ENCODE measurements around the gene SH3BGRL2. TPM values are rescaled to one million over a fixed set of nuclear protein-coding genes. Genes with fewer than 3 reads are reported as not detected.

SH3BGRL2 gene
- total and polyA plus RNA-seq, 2 of the 8 experiments (the other 6 are each of a cell fraction or from before 2014, with no cell fraction given): 6.0 to 20.3 TPM

DNA sequence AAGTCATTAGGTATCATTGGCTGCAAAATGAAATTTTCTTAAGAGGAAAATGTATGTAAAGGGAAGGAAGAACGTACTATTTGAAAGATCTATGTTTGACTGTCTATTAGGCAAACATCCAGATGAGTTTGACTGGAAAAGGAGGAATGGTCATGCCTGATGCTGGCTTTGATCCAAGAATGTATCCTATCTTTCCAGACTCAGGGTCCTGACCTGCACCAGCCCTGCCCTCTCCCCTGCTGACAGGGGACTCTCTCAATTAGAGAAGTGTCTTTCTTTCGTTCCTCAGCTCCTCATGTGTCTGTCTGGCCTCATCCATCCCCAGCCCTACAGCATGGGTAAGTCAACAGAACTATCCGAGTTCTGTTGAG is 21.9 kb upstream of the SH3BGRL2 start (continued):
- TF ChIP-seq, protein P1, sequence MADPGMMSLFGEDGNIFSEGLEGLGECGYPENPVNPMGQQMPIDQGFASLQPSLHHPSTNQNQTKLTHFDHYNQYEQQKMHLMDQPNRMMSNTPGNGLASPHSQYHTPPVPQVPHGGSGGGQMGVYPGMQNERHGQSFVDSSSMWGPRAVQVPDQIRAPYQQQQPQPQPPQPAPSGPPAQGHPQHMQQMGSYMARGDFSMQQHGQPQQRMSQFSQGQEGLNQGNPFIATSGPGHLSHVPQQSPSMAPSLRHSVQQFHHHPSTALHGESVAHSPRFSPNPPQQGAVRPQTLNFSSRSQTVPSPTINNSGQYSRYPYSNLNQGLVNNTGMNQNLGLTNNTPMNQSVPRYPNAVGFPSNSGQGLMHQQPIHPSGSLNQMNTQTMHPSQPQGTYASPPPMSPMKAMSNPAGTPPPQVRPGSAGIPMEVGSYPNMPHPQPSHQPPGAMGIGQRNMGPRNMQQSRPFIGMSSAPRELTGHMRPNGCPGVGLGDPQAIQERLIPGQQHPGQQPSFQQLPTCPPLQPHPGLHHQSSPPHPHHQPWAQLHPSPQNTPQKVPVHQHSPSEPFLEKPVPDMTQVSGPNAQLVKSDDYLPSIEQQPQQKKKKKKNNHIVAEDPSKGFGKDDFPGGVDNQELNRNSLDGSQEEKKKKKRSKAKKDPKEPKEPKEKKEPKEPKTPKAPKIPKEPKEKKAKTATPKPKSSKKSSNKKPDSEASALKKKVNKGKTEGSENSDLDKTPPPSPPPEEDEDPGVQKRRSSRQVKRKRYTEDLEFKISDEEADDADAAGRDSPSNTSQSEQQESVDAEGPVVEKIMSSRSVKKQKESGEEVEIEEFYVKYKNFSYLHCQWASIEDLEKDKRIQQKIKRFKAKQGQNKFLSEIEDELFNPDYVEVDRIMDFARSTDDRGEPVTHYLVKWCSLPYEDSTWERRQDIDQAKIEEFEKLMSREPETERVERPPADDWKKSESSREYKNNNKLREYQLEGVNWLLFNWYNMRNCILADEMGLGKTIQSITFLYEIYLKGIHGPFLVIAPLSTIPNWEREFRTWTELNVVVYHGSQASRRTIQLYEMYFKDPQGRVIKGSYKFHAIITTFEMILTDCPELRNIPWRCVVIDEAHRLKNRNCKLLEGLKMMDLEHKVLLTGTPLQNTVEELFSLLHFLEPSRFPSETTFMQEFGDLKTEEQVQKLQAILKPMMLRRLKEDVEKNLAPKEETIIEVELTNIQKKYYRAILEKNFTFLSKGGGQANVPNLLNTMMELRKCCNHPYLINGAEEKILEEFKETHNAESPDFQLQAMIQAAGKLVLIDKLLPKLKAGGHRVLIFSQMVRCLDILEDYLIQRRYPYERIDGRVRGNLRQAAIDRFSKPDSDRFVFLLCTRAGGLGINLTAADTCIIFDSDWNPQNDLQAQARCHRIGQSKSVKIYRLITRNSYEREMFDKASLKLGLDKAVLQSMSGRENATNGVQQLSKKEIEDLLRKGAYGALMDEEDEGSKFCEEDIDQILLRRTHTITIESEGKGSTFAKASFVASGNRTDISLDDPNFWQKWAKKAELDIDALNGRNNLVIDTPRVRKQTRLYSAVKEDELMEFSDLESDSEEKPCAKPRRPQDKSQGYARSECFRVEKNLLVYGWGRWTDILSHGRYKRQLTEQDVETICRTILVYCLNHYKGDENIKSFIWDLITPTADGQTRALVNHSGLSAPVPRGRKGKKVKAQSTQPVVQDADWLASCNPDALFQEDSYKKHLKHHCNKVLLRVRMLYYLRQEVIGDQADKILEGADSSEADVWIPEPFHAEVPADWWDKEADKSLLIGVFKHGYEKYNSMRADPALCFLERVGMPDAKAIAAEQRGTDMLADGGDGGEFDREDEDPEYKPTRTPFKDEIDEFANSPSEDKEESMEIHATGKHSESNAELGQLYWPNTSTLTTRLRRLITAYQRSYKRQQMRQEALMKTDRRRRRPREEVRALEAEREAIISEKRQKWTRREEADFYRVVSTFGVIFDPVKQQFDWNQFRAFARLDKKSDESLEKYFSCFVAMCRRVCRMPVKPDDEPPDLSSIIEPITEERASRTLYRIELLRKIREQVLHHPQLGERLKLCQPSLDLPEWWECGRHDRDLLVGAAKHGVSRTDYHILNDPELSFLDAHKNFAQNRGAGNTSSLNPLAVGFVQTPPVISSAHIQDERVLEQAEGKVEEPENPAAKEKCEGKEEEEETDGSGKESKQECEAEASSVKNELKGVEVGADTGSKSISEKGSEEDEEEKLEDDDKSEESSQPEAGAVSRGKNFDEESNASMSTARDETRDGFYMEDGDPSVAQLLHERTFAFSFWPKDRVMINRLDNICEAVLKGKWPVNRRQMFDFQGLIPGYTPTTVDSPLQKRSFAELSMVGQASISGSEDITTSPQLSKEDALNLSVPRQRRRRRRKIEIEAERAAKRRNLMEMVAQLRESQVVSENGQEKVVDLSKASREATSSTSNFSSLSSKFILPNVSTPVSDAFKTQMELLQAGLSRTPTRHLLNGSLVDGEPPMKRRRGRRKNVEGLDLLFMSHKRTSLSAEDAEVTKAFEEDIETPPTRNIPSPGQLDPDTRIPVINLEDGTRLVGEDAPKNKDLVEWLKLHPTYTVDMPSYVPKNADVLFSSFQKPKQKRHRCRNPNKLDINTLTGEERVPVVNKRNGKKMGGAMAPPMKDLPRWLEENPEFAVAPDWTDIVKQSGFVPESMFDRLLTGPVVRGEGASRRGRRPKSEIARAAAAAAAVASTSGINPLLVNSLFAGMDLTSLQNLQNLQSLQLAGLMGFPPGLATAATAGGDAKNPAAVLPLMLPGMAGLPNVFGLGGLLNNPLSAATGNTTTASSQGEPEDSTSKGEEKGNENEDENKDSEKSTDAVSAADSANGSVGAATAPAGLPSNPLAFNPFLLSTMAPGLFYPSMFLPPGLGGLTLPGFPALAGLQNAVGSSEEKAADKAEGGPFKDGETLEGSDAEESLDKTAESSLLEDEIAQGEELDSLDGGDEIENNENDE (IDR thresholded peaks at IDR 0.05; ENCODE audit: insufficient replicate concordance, low read length): no peak
- TF ChIP-seq TEAD4 (IDR thresholded peaks at IDR 0.05; ENCODE audit: low read depth, low read length): no peak
- TF ChIP-seq POLR2A (IDR thresholded peaks at IDR 0.05; ENCODE audit: control extremely low read depth in 1 of 2, low read depth in 2 of 2, low read length in 2 of 2): no peak
- TF ChIP-seq, protein P2, sequence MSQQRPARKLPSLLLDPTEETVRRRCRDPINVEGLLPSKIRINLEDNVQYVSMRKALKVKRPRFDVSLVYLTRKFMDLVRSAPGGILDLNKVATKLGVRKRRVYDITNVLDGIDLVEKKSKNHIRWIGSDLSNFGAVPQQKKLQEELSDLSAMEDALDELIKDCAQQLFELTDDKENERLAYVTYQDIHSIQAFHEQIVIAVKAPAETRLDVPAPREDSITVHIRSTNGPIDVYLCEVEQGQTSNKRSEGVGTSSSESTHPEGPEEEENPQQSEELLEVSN (IDR thresholded peaks at IDR 0.05): no peak
- TF ChIP-seq NANOG (IDR thresholded peaks at IDR 0.05; ENCODE audit: insufficient read depth, low read depth, low read length, poor library complexity, severe bottlenecking): no peak
- TF ChIP-seq BACH1 (IDR thresholded peaks at IDR 0.05; ENCODE audit: low read length): no peak
- TF ChIP-seq PHF8 (conservative IDR thresholded peaks at IDR 0.05; ENCODE audit: low read depth, low read length): no peak

Data from H1 (cell line).